ENCODE data around the gene KDM2A. TPM values are rescaled to one million over a fixed set of nuclear protein-coding genes. Genes with fewer than 3 reads are reported as not detected.

KDM2A gene
- polyA plus RNA-seq, 2 of the 4 experiments (the other 2 are of a cell fraction) = 34.5 to 42.8 TPM

DNA sequence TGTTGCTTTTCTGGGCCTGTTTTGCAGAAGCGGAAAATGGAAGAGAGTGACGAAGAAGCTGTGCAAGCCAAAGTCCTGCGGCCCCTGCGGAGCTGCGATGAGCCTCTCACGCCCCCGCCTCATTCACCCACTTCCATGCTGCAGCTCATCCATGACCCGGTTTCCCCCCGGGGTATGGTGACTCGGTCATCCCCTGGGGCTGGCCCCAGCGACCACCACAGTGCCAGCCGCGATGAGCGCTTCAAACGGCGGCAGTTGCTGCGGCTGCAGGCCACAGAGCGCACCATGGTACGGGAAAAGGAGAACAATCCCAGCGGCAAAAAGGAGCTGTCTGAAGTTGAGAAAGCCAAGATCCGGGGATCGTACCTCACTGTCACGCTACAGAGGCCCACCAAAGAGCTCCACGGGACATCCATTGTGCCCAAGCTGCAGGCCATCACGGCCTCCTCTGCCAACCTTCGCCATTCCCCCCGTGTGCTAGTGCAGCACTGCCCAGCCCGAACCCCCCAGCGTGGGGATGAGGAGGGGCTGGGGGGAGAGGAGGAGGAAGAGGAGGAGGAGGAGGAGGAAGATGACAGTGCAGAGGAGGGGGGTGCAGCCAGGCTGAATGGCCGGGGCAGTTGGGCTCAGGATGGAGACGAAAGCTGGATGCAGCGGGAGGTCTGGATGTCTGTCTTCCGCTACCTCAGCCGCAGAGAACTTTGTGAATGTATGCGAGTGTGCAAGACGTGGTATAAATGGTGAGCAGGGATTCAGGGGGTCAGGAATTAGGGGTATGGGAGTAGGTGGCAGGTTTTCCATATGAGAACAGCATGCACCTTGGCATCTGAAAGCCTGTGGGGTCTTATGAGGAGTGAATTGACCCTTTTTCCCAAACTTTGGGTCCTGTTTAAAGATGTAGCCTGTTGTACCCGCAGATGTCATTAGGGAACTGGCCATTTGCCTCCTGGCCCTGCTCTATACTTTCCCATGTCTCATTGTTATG lies 131.3 kb downstream of the KDM2A start:
- H3K4me1 ChIP-seq = 0 out of 3 replicates have a peak, but pooled peaks cover 3% of the 10 kb centered on the region
- POLR2A ChIA-PET = no interaction called here
- FAIRE-seq = no peak

DNA sequence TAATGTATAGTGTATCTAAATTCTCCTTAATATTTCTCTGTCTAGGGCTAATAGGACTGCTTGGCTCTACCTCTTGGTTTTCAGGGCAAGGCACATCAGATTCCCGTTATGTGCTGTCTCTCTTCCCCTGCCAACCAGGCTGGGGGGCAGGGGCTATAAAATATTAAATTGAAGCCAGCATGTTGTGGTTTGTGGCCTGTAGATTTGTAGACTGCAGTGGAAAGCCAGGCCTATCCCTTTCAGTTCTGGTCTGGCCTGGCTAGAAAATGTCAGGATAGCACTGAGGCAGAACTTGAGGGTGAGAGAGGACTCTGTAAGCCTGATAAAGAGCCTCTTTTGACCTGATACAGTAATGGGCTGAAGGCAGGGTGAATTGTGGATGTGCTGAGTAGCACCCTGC lies 132.8 kb downstream of the KDM2A start:
- no peaks in the 10 kb centered on the region for H3K9me3 ChIP-seq
- no peak for DNase-seq (ENCODE audit: low read depth in 1 of 2, low spot score in 1 of 2)
- no peak overlapping the region for H3K4me3 ChIP-seq
- no peak overlapping the region for H3K4me2 ChIP-seq
- H3K4me1 ChIP-seq = 0 out of 3 replicates have a peak, but pooled peaks cover 3% of the 10 kb centered on the region
- FAIRE-seq = no peak
- POLR2A ChIA-PET = no interaction called here
- CTCF ChIA-PET = interaction anchor here (1.5 to 5.9 kb wide), 8 partner anchors 8 to 171 kb away, joined by 3 to 90 read pairs (median 12); no protein-coding TSS in a partner anchor
- 95% methylated on average over 1 of the region's 1 CpG for WGBS (ENCODE audit: missing lambda C conversion rate)
- H3K27ac ChIP-seq = no peak overlapping the region
- no peak for ATAC-seq
- TF ChIP-seq TP53 (CRISPR knock-in tag; IDR thresholded peaks at IDR 0.05) (no peak), RARB (CRISPR knock-in tag; IDR thresholded peaks at IDR 0.05) (no peak), JUNB (IDR thresholded peaks at IDR 0.05) (no peak), RCOR1 (IDR thresholded peaks at IDR 0.05; ENCODE audit: low read depth, low read length) (no peak), EP300 (IDR thresholded peaks at IDR 0.05) (no peak), HOXB5 (CRISPR knock-in tag; IDR thresholded peaks at IDR 0.05) (no peak)
- TF ChIP-seq, protein P1, sequence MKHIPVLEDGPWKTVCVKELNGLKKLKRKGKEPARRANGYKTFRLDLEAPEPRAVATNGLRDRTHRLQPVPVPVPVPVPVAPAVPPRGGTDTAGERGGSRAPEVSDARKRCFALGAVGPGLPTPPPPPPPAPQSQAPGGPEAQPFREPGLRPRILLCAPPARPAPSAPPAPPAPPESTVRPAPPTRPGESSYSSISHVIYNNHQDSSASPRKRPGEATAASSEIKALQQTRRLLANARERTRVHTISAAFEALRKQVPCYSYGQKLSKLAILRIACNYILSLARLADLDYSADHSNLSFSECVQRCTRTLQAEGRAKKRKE (CRISPR knock-in tag; IDR thresholded peaks at IDR 0.05; ENCODE audit: low read depth) = no peak
- TF ChIP-seq, protein P2, sequence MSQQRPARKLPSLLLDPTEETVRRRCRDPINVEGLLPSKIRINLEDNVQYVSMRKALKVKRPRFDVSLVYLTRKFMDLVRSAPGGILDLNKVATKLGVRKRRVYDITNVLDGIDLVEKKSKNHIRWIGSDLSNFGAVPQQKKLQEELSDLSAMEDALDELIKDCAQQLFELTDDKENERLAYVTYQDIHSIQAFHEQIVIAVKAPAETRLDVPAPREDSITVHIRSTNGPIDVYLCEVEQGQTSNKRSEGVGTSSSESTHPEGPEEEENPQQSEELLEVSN (IDR thresholded peaks at IDR 0.05; ENCODE audit: borderline replicate concordance, low read depth) = no peak
- TF ChIP-seq, protein P3, sequence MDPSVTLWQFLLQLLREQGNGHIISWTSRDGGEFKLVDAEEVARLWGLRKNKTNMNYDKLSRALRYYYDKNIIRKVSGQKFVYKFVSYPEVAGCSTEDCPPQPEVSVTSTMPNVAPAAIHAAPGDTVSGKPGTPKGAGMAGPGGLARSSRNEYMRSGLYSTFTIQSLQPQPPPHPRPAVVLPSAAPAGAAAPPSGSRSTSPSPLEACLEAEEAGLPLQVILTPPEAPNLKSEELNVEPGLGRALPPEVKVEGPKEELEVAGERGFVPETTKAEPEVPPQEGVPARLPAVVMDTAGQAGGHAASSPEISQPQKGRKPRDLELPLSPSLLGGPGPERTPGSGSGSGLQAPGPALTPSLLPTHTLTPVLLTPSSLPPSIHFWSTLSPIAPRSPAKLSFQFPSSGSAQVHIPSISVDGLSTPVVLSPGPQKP (IDR thresholded peaks at IDR 0.05; ENCODE audit: low read depth, low read length) = no peak
- TF ChIP-seq, protein P4, sequence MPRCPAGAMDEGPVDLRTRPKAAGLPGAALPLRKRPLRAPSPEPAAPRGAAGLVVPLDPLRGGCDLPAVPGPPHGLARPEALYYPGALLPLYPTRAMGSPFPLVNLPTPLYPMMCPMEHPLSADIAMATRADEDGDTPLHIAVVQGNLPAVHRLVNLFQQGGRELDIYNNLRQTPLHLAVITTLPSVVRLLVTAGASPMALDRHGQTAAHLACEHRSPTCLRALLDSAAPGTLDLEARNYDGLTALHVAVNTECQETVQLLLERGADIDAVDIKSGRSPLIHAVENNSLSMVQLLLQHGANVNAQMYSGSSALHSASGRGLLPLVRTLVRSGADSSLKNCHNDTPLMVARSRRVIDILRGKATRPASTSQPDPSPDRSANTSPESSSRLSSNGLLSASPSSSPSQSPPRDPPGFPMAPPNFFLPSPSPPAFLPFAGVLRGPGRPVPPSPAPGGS (IDR thresholded peaks at IDR 0.05) = no peak
- TF ChIP-seq, protein P5, sequence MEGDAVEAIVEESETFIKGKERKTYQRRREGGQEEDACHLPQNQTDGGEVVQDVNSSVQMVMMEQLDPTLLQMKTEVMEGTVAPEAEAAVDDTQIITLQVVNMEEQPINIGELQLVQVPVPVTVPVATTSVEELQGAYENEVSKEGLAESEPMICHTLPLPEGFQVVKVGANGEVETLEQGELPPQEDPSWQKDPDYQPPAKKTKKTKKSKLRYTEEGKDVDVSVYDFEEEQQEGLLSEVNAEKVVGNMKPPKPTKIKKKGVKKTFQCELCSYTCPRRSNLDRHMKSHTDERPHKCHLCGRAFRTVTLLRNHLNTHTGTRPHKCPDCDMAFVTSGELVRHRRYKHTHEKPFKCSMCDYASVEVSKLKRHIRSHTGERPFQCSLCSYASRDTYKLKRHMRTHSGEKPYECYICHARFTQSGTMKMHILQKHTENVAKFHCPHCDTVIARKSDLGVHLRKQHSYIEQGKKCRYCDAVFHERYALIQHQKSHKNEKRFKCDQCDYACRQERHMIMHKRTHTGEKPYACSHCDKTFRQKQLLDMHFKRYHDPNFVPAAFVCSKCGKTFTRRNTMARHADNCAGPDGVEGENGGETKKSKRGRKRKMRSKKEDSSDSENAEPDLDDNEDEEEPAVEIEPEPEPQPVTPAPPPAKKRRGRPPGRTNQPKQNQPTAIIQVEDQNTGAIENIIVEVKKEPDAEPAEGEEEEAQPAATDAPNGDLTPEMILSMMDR (IDR thresholded peaks at IDR 0.05) = no peak
- TF ChIP-seq, protein P6, sequence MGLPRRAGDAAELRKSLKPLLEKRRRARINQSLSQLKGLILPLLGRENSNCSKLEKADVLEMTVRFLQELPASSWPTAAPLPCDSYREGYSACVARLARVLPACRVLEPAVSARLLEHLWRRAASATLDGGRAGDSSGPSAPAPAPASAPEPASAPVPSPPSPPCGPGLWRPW (IDR thresholded peaks at IDR 0.05) = no peak

More for the DNA sequence above, 131.3 kb downstream of the KDM2A start:
- ATAC-seq (no peak), DNase-seq (ENCODE audit: low read depth in 1 of 2, low spot score in 1 of 2) (no peak)
- H3K9me3 ChIP-seq = no peaks in the 10 kb centered on the region
- 93% methylated on average over 33 of the region's 37 CpGs for WGBS (ENCODE audit: missing lambda C conversion rate)
- no peak overlapping the region for H3K4me2 ChIP-seq
- no peak overlapping the region for H3K4me3 ChIP-seq
- CTCF ChIA-PET = interaction anchor here (1.2 to 5.9 kb wide), 5 partner anchors 13 to 132 kb away, joined by 3 to 90 read pairs (median 4); no protein-coding TSS in a partner anchor
- no peak overlapping the region for H3K27ac ChIP-seq
- TF ChIP-seq FOSL2 (IDR thresholded peaks at IDR 0.05) = no peak
- TF ChIP-seq FOSL2 (CRISPR knock-in tag; IDR thresholded peaks at IDR 0.05) = no peak
- no peak for TF ChIP-seq FOXS1 (CRISPR knock-in tag; IDR thresholded peaks at IDR 0.05)
- TF ChIP-seq, protein P7, sequence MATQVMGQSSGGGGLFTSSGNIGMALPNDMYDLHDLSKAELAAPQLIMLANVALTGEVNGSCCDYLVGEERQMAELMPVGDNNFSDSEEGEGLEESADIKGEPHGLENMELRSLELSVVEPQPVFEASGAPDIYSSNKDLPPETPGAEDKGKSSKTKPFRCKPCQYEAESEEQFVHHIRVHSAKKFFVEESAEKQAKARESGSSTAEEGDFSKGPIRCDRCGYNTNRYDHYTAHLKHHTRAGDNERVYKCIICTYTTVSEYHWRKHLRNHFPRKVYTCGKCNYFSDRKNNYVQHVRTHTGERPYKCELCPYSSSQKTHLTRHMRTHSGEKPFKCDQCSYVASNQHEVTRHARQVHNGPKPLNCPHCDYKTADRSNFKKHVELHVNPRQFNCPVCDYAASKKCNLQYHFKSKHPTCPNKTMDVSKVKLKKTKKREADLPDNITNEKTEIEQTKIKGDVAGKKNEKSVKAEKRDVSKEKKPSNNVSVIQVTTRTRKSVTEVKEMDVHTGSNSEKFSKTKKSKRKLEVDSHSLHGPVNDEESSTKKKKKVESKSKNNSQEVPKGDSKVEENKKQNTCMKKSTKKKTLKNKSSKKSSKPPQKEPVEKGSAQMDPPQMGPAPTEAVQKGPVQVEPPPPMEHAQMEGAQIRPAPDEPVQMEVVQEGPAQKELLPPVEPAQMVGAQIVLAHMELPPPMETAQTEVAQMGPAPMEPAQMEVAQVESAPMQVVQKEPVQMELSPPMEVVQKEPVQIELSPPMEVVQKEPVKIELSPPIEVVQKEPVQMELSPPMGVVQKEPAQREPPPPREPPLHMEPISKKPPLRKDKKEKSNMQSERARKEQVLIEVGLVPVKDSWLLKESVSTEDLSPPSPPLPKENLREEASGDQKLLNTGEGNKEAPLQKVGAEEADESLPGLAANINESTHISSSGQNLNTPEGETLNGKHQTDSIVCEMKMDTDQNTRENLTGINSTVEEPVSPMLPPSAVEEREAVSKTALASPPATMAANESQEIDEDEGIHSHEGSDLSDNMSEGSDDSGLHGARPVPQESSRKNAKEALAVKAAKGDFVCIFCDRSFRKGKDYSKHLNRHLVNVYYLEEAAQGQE (IDR thresholded peaks at IDR 0.05) = no peak
- TF ChIP-seq ZFP36 (IDR thresholded peaks at IDR 0.05; ENCODE audit: borderline replicate concordance, partially characterized antibody) = no peak
- TF ChIP-seq HOXA7 (CRISPR knock-in tag; IDR thresholded peaks at IDR 0.05) = no peak
- no peak for TF ChIP-seq RAD21 (conservative IDR thresholded peaks at IDR 0.05 in 1 of 2, IDR thresholded peaks at IDR 0.05 in 1 of 2)
- no peak for TF ChIP-seq RNF2 (IDR thresholded peaks at IDR 0.05; ENCODE audit: borderline replicate concordance, low read depth)
- TF ChIP-seq CHD4 (IDR thresholded peaks at IDR 0.05; ENCODE audit: borderline replicate concordance) = no peak
- no peak for TF ChIP-seq POLR2A (IDR thresholded peaks at IDR 0.05; ENCODE audit: low read length)
- TF ChIP-seq, protein P6 (IDR thresholded peaks at IDR 0.05) = no peak
- no peak for TF ChIP-seq NR3C1 (IDR thresholded peaks at IDR 0.05)
- TF ChIP-seq GATA3 (IDR thresholded peaks at IDR 0.05; ENCODE audit: borderline replicate concordance) = no peak
- no peak for TF ChIP-seq RFX5 (IDR thresholded peaks at IDR 0.05)
- TF ChIP-seq, protein P8, sequence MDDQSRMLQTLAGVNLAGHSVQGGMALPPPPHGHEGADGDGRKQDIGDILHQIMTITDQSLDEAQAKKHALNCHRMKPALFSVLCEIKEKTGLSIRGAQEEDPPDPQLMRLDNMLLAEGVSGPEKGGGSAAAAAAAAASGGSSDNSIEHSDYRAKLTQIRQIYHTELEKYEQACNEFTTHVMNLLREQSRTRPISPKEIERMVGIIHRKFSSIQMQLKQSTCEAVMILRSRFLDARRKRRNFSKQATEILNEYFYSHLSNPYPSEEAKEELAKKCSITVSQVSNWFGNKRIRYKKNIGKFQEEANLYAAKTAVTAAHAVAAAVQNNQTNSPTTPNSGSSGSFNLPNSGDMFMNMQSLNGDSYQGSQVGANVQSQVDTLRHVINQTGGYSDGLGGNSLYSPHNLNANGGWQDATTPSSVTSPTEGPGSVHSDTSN (IDR thresholded peaks at IDR 0.05) = no peak
- no peak for TF ChIP-seq SREBF2 (IDR thresholded peaks at IDR 0.05)
- no peak for TF ChIP-seq POLR2AphosphoS2 (conservative IDR thresholded peaks at IDR 0.05; ENCODE audit: low read length)
- TF ChIP-seq EHF (CRISPR knock-in tag; IDR thresholded peaks at IDR 0.05) = no peak
- no peak for TF ChIP-seq KDM1A (IDR thresholded peaks at IDR 0.05; ENCODE audit: low read depth)
